Motor neuron (in vitro differentiated cells): ENCODE data around the gene KCNMB3. TPM values are rescaled to one million over a fixed set of nuclear protein-coding genes. Genes with fewer than 3 reads are reported as not detected.

Source experiments
- ATAC-seq, 8 experiments: fragments of 200-7000 bp; cut with Tn5 transposase; replicated peaks in 6 of 8; 2 replicates each; pipeline ENCODE4 v1.8.0; 2021; ENCODE audit warnings: mild to moderate bottlenecking in 8 of 8, moderate library complexity in 8 of 8
- H3K27ac ChIP-seq, 2 donors: fragments of 250-450 bp; sonication (Bioruptor Pico); 2 replicates each; pipeline ENCODE4 v1.9.0; 2021; ENCODE audit warnings: antibody characterized with exemption in 2 of 2, mild to moderate bottlenecking in 2 of 2, moderate library complexity in 1 of 2
- H3K4me1 ChIP-seq, 2 donors: fragments of 250-450 bp; sonication (Bioruptor Pico); replicated peaks in 1 of 2; 2 replicates each; pipeline ENCODE4 v1.6.1; 2021; ENCODE audit warnings: antibody characterized with exemption in 2 of 2, mild to moderate bottlenecking in 2 of 2, moderate library complexity in 1 of 2
- H3K4me3 ChIP-seq, 5 donors: fragments of 250-450 bp; sonication (Bioruptor Pico); 2 replicates each; pipeline ENCODE4 v1.9.0; 2021; ENCODE audit warnings: antibody characterized with exemption in 5 of 5, mild to moderate bottlenecking in 5 of 5, moderate library complexity in 4 of 5
- WGBS, 10 experiments: fragments of 450-650 bp; shearing (Covaris generic); methylation state at CpG; one replicate each; pipeline ENCODE4 v1.0.0; 2022; 5-methylcytosine and 5-hydroxymethylcytosine counted together
- in situ Hi-C, 9 experiments: fragments of 400-800 bp; cut with MboI; loops; one replicate each; pipeline ENCODE4 v1.15.0; 2021; ENCODE audit warnings: low sequenced_read_pairs in 9 of 9, low pct_unique_long_range_greater_than_20kb in 2 of 9; ENCODE audit not compliant: unreplicated experiment in 9 of 9
- total RNA-seq, 8 experiments: library from RNA; unstranded; fragments of 300-600 nt; gene quantifications; 2 replicates each; pipeline versions ENCODE4 v1.2.3 to v1.2.4, GENCODE V29; 2022

The KCNMB3 gene, protein sequence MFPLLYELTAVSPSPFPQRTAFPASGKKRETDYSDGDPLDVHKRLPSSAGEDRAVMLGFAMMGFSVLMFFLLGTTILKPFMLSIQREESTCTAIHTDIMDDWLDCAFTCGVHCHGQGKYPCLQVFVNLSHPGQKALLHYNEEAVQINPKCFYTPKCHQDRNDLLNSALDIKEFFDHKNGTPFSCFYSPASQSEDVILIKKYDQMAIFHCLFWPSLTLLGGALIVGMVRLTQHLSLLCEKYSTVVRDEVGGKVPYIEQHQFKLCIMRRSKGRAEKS
- 1 to 10 TPM; 1.4 to 3.4 (median 2.3) TPM for total RNA-seq

DNA sequence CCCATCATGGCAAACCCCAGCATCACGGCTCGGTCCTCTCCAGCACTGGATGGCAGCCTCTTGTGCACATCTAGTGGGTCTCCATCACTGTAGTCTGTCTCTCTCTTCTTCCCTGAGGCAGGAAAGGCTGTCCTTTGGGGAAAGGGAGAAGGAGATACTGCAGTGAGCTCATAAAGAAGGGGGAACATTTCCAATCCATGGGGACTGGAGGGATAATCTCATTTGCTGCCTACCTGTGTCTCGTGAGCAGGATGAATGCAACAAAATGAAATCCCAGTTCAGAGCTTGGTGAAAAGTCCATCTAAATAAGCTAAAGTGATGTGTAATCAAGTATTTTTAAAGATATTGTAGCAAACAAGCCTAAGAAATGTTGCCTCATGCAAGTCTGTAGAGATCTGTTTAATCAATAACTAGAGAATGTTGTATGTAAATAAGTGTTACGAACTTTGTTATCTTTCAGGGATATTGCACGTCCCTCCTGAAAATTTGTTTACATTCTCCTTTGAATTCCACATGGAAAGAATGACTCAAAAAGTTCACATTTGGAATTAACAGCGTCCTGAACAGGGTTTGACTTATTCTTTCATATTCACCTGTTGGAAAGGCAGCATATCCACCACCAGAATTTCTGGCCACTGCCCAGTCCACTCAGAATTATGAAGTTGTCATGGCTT is at the start of gene KCNMB3:
TSS of gene KCNMB3 (minus strand) at position 312 of the 674 bp plus-strand sequence. CDS start at position 188, 124 bp downstream.
- 67 to 100% (median 86%) methylated on average over 1 to 6 of the region's 6 CpGs for WGBS, 10 experiments
- H3K4me3 ChIP-seq = no peak within 1 kb of the TSS
- in situ Hi-C loops = no loop called here

DNA sequence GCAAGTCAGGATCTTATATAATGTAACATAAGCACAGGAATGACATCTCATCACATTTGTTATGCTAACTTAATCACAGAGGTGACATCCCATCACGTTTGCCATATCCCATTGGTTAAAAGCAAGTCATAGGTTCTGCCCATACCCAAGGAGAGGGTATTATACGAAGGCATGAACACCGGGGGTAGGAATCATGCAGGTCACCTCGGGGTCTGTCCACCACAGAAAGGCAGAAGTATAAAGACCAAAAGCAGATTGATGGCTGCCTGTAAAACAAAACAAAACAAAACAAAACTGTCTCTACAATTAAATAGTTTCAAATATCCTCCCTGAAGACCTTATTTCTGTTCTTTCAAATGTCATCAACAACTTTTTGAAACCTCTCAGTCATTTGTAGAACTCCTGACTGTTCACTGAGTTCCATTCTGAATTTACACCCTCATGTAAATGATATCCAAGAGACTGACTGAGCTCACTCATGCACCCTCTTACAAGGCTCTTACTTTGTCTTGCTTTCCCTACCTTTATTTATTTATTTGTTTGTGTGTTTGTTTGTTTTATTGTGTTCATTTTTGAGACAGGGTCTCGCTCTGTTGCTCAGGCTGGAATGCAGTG is 49.2 kb upstream of the KCNMB3 start:
- in situ Hi-C loops = loop anchor here in 5 of 9 experiments (25.0 kb wide), 4 partner anchors 163 to 863 kb away; partner anchors contain the start of gene PIK3CA (in 1 of the 5)
- WGBS, 10 experiments = 12 to 100% (median 83%) methylated on average over 1 to 4 of the region's 5 CpGs; no CpG with 5 or more reads in 1 of the 10 experiments

More for the DNA sequence above, at the start of gene KCNMB3:
- Histone ChIP-seq H3K4me1 (no peaks in the 10 kb centered on the region), H3K27ac (no peak within 1 kb of the TSS)
- ATAC-seq = no peak

DNA sequence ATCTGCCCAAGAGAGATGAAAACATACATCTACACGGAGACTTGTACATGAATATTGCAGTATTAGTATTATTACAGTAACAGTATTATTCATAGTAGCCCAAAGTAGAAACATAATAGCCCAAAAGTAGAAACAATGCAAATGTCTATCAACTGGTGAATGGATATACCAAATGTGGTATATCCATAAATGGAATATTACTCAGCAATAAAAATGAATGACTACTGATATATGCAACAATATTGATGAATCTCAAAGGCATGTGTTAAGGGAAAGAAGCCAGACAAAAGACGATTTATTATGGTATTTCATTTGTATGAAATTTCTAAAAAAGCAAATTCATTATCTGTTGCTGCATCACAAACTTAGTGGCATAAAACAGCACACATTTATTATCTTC is 48.4 kb upstream of the KCNMB3 start:
- no peak overlapping the region for H3K4me3 ChIP-seq
- peaks cover 0 to 2% of the 10 kb centered on the region in 2 donors for H3K4me1 ChIP-seq
- ATAC-seq = no peak
- 5 to 87% (median 75%) methylated on average over 1 to 2 of the region's 2 CpGs; no CpG with 5 or more reads in 1 of the 10 experiments for WGBS, 10 experiments
- H3K27ac ChIP-seq = no peak overlapping the region
- in situ Hi-C loops = no loop called here

More for the DNA sequence above, 49.2 kb upstream of the KCNMB3 start:
- Histone ChIP-seq H3K4me3 (no peak overlapping the region), H3K4me1 (peaks cover 0 to 2% of the 10 kb centered on the region in 2 donors), H3K27ac (no peak overlapping the region)
- no peak for ATAC-seq

DNA sequence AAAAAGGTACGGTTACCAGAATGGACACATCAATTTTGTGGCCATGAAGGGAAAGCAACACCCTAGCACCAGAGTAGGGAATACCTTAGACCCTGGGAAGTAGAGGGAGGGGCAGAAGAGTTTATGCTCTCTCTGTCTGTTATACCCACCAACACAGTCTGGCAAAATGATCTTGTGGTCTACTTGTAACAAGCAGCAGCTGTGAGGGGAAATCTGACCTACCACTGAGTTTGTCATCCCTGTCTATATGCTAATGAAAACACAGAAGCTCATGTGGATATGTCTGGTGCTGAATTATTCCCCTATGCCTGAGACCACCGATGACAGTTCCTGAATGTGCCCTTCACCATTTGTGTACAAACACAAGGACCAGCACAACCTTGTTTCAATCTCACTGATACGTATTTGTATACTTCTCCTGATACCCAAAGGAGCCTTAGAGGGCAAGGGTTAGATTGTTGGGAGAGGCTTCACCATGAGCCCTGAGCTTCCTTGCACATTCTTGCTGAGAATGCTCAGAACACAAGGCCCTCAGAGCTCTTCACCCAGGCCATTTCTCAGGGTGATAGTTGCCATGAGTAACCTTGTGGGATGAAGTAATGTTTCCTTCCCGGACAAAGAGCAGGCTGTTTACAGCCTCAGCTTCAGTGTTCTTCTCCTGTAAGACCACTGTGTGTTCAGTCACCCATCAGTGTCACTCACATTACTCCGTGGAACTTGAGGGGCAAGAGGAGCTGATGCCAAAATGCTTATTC is 47.2 kb upstream of the KCNMB3 start:
- H3K27ac ChIP-seq = no peak overlapping the region
- H3K4me1 ChIP-seq = peaks cover 0 to 2% of the 10 kb centered on the region in 2 donors
- in situ Hi-C loops = no loop called here
- no peak overlapping the region for H3K4me3 ChIP-seq
- 50 to 95% (median 86%) methylated on average over 1 to 4 of the region's 5 CpGs; no CpG with 5 or more reads in 1 of the 10 experiments for WGBS, 10 experiments
- peak in 3 of 8 experiments; percentile 52 to 100 (median 70) for ATAC-seq

DNA sequence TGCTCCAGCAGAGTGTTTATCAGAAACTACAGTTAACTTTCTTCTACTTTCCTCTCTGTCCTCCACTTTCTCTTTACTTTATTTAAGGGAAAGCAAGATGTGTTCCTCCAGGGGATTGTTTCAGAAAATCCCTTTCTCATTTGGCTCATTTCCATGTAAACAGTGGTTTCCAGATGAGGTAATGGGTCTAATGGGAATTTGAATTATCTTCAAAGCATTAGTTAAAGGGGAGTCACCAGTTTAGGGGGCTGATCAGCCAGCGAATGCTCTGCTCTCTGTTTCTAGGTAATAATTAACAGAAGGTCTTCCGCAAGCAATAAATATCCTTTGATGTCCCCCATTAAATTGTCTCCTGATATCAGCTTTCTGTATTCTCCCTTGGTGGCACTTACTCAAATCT is 41.5 kb upstream of the KCNMB3 start:
- Histone ChIP-seq H3K27ac (no peak overlapping the region), H3K4me3 (no peak overlapping the region), H3K4me1 (peaks cover 0 to 7% of the 10 kb centered on the region in 2 donors)
- in situ Hi-C loops = no loop called here
- peak in 1 of 8 experiments; percentile 25 for ATAC-seq
- WGBS, 10 experiments = 14 to 60% (median 45%) methylated on average over 1 to 2 of the region's 2 CpGs

DNA sequence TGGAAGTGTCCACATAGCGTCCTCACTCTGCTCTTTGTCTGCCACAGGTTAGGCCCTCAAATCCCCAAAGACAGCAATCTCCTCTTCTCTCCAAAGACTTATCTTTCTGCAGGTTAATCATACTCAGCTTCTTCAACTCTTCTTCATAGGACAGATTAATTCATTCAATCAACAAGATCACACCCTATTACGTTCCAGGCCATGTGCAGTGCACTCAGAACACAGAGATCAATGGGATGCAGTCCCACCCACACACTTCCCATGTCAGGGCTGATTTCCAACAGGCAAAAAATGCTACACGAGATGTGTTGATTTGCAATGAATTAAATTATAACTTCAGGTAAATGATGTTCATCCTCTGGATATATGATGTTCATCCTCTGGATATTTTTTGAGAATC is 38.4 kb upstream of the KCNMB3 start:
- ATAC-seq = peak in 1 of 8 experiments; percentile 16
- whole genome bisulfite sequencing, 10 experiments = 8 to 88% (median 64%) methylated on average over 1 to 3 of the region's 3 CpGs; no CpG with 5 or more reads in 2 of the 10 experiments
- in situ Hi-C loops = no loop called here
- Histone ChIP-seq H3K4me3 (no peak overlapping the region), H3K27ac (no peak overlapping the region), H3K4me1 (peaks cover 0 to 7% of the 10 kb centered on the region in 2 donors)

DNA sequence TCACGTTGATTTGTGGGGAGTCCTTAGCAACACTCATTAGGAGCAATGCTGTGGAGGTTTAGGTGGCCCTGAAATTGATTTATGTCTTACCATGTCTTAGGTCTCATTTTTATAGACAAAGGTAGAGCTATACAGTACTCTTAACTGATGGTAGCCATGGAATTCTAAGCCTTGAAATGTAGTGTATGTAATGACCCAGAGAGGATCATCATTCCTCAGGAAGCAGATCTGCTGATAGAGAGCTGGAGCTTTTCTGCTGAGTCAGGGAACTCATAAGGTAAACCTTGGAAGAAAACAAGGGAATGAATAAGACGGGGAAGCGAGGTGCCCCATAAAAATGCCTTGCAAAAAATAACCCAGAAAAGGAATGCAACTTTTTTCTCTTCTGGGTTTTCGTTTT is 37.9 kb upstream of the KCNMB3 start:
- ATAC-seq = peak in 1 of 8 experiments; percentile 23
- in situ Hi-C loops = no loop called here
- peaks cover 0 to 7% of the 10 kb centered on the region in 2 donors for H3K4me1 ChIP-seq
- 24 to 90% (median 66%) methylated on average over 1 to 4 of the region's 4 CpGs; no CpG with 5 or more reads in 1 of the 10 experiments for WGBS, 10 experiments
- H3K27ac ChIP-seq = no peak overlapping the region
- no peak overlapping the region for H3K4me3 ChIP-seq

DNA sequence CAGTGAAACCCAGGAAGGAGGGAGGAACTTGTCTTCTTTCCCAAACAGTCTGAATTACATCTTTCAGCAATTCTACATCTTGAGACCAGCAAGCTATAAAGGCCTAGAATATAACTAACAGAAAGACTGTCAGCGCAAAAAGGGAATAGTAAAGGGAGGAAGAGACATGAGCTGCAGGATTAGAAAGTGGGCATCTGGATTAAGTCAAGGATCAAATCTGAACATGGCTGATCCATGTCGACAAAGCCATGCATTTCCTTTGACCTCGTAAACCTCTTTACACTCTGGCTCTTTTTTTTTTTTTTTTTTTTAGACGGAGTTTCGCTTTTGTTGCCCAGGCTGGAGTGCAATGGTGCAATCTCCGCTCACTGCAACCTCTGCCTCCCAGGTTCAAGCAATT is 35.4 kb upstream of the KCNMB3 start:
- ATAC-seq = no peak
- Histone ChIP-seq H3K4me1 (no peaks in the 10 kb centered on the region), H3K27ac (no peak overlapping the region), H3K4me3 (no peak overlapping the region)
- WGBS, 10 experiments = 34 to 100% (median 74%) methylated on average over 3 to 6 of the region's 6 CpGs; no CpG with 5 or more reads in 2 of the 10 experiments
- in situ Hi-C loops = no loop called here

DNA sequence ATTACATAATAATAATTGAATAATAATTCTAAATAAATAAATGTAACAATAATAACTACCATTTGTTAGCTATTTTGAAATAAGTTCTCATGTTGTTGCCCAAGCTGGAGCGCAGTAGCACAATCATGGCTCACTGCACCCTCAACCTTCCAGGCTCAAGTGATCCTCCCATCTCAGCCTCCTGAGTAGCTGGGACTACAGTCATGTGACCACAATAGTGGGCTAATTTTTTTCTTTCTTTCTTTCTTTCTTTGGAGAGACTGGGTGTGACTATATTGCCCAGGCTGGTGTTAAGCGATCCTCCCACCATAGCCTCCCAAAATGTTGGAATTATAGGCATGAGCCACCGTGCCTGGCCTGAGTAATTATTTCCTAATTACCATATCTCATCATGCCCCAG is 30.9 kb upstream of the KCNMB3 start:
- Histone ChIP-seq H3K4me1 (peaks cover 4 to 7% of the 10 kb centered on the region in 2 donors), H3K4me3 (no peak overlapping the region), H3K27ac (no peak overlapping the region)
- no peak for ATAC-seq
- WGBS, 10 experiments = 64 to 100% (median 100%) methylated on average over 1 to 2 of the region's 3 CpGs; no CpG with 5 or more reads in 4 of the 10 experiments
- in situ Hi-C loops = no loop called here

DNA sequence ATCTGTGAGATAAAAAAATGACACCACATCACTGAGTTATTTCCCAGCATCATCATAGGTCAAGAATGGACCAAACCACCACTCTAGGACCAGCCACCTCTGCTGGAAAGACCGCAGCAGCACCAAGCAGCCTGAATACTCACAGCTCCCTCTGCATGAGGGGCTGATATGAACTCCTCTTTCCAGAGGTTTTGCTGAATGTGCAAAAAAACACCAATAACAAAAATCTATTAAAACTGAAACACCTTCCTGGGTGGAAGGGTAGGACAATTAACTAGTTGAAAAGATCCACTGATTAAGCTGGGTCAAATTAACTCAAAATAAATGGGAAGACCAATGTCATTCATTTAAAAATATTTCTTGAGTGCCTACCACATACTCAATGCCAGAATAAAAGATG is 28.9 kb upstream of the KCNMB3 start:
- no peak for ATAC-seq
- in situ Hi-C loops = no loop called here

DNA sequence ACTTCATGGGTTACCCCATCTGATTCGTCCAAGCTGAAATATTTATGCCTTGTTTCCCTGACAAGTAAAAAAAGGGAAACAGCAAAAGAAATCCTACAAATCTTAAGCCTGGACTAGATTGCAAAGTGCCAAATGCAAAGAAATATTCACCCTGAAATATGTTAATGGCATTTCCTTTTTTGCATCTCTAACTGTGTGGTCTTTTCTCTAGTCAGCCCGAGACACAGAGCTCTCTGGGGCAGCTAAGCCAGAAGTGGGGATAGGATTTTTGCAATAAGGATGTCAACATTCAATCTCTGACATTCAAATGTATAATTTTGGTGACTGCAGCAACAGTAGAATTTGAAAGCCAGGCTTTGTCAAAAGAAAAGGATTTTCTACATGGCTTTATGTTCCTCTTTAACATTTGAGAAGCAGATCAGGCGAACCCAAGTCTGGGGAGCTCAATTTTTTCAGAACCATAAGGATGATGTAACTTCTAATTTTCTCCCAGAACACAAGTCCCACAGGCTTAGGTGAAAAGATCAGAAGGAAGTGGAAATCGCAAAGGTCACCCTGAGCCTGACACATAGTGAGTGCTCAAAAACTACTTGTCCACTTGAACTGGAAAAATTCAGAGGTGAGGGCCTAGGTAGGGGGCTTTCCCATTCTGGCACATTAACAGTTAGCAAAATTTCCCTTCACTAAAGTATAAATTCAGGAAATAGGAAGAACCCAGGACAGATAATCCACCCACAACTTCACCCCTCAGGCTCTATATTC is 28.2 kb upstream of the KCNMB3 start:
- H3K4me1 ChIP-seq = peaks cover 4 to 7% of the 10 kb centered on the region in 2 donors
- ATAC-seq = peak in 6 of 8 experiments; percentile 29 to 84 (median 60)
- in situ Hi-C loops = no loop called here
- no peak overlapping the region for H3K27ac ChIP-seq
- WGBS, 10 experiments = 20 to 87% (median 64%) methylated on average over 1 to 4 of the region's 4 CpGs; no CpG with 5 or more reads in 1 of the 10 experiments
- H3K4me3 ChIP-seq = no peak overlapping the region

More for the DNA sequence above, 28.9 kb upstream of the KCNMB3 start:
- no peak overlapping the region for H3K27ac ChIP-seq
- peaks cover 4 to 7% of the 10 kb centered on the region in 2 donors for H3K4me1 ChIP-seq
- H3K4me3 ChIP-seq = no peak overlapping the region
- WGBS, 10 experiments = 83 to 100% methylated on average over 1 of the region's 1 CpG; no CpG with 5 or more reads in 8 of the 10 experiments

DNA sequence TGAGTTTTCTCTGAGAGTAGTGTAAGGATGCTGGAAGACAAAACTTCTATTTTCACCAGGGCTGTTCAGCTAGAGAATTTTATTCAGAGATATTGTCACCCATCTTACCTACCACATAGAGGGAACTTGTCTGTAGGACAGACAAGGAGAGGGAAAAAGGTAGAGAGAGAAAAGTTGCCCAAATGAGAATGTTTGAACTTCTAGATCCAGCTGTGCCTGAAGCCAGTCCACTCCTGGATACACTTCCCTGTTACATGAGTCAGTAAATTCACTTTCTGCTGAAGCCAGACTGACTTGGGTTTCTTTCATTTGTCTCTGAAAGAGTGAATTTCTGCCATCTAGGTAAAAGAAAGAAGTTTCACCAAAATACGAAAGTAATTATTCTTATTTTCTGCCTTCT is 27.2 kb upstream of the KCNMB3 start:
- H3K27ac ChIP-seq = no peak overlapping the region
- 75 to 100% (median 100%) methylated on average over 1 of the region's 1 CpG; no CpG with 5 or more reads in 4 of the 10 experiments for WGBS, 10 experiments
- in situ Hi-C loops = no loop called here
- no peak for ATAC-seq
- H3K4me1 ChIP-seq = peaks cover 4 to 7% of the 10 kb centered on the region in 2 donors
- no peak overlapping the region for H3K4me3 ChIP-seq
